GM21576 (cell line): Measurements from ENCODE around the gene DTD2.
A peak's percentile ranks its signal among the peaks of the same experiment; 100 is the strongest.
"Not testable (repeated sequence)": the region's sequence is repeated elsewhere in the genome, so short reads cannot be mapped to it uniquely, and the experiment has no call there.

Experiments used
- ATAC-seq: cut with Tn5 transposase; IDR thresholded peaks from one replicate; pipeline ENCODE4 v1.9.1; 2021; ENCODE audit warnings: mild to moderate bottlenecking, moderate library complexity; ENCODE audit not compliant: unreplicated experiment

DTD2 gene

DNA sequence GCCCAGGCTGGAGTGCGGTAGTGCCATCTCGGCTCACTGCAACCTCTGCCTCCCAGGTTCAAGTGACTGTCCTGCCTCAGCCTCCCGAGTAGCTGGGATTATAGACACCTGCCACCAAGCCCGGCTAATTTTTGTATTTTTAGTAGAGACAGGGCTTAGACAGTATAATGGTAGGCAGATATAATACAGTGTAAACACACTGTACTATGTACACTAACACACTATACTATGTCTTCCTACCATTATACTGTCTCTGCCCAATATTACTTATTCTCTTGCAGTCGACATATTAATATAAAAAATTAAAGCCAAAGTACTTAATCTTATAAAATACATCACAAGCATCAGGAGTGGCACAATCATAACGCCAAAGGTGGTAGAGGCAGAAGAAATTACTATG is 15.0 kb downstream of the DTD2 start:
- no peak for ATAC-seq

DNA sequence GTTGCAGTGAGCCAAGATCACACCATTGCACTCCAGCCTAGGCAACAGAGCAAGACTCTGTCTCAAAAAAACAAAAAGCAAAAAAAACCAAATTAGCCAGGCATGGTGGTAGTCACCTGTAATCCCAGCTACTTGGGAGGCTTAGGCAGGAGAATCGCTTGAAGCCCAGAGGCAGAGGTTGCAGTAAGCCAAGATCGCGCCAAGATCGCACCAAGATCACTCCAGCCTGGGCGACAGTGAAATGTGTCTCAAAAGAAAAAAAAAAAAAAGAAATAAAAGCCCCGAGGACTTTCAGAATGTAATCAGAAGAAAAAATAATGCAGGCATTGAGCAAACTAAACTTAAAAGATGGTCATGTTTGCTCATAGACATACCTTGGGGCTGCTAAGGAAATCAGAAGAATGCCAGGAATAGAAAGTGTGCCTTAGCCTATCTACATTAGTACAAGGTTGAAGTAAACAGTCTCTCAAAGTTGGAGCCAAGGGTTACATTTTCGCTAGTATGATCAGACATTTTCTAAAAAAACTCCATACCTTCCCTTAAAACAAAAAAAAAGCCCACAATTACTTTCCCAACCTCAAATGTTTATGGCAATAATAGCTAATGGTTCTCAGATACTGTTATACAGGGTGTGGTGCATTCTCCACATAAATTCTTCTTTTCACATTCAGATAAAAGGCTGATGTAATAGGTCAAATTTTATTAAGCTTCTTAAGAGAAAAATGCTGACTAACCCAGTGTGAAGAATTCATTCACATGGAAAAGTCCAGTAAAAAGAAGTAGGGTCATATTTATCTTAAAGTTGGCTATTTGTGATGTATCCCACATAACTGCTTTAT is 15.8 kb downstream of the DTD2 start:
- ATAC-seq = no peak

DNA sequence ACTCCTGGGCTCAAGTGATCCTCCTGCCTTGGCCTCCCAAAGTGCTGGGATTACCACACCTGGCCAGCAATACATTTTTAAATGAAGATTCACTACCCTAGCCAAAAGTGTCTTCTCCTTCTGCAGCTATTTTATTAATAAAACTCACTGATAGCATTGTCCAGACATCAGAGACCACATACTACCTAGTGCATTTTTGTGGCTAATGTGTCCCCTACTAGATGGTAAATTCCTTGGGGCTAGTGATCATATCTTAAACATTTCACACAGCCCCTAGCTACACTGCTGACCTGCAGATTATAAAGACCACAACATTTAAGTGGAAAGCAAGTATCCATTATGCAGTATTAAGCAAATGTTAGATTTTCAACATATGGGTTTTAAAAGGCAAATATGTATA is 17.0 kb downstream of the DTD2 start:
- no peak for ATAC-seq

DNA sequence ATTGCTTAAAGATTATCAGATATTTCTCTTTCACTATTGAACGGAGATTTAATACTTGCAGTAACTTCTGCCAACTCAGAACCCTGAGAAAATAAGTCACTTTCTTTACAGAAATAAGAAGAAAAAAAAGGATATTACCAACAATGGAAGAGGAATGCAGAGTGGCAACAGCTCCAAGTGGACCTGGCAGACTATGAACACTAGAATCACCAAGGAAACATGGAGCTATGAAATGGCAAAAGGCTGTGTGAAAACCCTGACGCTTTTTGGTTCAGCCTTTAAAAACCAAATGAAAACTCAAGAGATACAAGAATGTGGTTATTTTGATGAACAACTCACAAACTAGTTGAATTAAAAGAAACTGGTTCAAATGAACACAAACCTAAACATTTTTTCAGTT is 17.7 kb downstream of the DTD2 start:
- no peak for ATAC-seq

DNA sequence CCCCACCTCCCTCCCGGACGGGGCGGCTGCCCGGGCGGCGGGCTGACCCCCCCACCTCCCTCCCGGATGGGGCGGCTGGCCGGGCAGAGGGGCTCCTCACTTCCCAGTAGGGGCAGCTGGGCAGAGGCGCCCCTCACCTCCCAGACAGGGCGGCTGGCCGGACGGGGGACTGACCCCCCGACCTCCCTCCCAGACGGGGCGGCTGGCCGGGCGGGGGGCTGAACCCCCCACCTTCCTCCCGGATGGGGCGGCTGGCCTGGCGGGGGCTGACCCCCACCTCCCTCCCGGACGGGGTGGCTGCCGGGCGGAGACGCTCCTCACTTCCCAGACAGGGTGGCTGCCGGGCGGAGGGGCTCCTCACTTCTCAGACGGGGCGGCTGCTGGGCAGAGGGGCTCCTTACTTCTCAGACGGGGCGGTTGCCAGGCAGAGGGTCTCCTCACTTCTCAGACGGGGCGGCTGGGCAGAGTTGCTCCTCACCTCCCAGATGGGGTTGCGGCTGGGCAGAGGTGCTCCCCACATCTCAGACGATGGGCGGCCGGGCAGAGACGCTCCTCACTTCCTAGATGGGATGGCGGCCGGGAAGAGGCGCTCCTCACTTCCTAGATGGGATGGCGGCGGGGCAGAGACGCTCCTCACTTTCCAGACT is 20.1 kb downstream of the DTD2 start:
- ATAC-seq = not testable (repeated sequence)

DNA sequence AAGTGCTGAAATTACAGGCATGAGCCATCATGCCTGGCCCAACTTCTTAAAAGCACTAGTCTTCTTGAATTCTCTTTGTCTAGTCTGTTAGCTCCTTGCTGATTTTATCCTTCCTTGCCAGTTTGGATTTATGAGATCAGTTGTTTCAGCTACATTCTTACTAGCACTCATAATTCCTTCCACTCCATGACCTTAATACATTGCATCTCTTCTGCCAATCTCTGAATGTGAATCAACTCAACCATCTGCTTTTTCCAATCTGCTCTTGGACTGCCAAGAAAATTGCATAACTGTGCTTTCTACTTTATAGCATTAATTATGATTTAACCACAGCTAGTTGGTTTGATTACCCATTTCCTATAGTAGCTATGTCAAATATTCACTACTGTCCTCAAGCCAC is 22.0 kb downstream of the DTD2 start:
- no peak for ATAC-seq

DNA sequence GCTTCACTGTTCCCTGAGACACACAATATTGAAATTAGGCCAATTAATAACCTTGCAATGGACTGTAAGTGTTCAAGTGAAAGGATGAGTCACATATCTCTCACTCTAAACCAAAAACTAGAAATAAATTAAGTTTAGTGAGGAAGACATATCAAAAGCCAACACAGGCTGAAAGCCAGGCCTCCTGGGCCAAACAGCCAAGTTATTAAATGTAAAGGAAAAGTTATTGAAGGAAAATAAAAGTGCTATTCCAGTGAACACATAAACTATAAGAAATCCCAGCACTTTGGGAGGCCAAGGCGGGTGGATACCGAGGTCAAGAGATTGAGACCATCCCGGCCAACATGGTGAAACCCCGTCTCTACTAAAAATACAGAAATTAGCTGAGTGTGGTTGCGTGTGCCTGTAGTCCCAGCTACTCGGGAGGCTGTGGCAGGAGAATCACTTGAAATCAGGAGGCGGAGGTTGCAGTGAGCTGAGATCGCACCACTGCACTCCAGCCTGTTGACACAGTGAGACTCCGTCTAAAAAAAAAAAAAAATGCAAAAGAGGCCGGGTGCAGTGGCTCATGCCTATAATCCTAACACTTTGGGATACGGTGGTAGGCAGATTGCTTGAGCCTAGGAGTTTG is 26.6 kb downstream of the DTD2 start:
- ATAC-seq = no peak

DNA sequence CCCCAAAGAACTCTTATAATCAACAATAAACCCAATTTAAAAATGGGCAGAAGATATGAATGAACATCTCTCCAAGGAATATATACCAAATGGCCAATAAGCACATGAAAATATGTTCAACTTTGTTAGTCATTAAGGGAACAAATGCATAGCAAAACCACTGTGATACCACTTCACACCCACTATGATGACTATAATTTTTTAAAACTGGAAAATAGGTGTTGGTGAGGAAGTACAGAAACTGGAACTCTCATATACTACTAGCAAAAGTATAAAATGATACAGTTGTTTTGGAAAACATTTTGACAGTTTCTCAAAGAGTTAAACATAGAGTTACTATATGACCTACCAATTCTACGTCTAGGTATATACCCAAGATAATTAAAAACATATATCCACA is 27.5 kb downstream of the DTD2 start:
- ATAC-seq = no peak

DNA sequence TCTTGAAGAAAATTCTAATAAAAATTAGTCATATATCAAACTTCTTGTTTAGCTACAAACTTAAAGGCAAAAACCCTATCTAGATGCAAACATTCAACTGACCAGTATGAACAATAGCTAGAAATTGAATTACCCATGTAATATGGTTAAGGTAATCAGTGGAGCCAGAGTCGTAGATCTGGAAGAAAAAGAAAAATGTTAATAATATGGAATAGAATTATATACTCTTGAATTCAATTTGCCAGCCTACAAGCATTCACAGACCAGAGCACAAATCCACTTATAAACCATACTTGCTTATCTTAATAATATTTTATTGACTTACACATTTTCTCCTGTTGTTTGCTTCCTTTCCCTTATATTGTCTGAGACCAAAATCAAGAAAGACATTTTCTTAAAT is 29.3 kb downstream of the DTD2 start:
- no peak for ATAC-seq

DNA sequence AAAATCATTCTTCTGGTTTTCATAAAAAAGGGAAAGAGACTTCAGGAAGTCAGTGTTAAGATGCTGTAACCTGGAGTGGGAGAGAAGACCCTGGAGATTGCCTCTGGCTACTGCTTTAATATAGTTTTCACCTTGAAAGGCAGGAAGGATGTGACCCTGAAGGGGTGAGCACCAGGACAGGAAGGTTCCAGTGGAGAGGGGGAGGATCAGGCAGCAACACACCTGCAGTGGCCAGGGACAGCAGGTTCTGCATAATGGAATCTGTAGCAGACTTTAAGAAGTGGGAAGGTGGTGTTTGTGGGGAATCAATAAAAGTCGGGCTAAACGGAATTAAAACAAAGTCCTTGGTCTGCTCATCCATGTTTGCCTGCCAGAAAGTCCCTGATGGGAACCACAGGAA is 30.6 kb downstream of the DTD2 start:
- no peak for ATAC-seq

DNA sequence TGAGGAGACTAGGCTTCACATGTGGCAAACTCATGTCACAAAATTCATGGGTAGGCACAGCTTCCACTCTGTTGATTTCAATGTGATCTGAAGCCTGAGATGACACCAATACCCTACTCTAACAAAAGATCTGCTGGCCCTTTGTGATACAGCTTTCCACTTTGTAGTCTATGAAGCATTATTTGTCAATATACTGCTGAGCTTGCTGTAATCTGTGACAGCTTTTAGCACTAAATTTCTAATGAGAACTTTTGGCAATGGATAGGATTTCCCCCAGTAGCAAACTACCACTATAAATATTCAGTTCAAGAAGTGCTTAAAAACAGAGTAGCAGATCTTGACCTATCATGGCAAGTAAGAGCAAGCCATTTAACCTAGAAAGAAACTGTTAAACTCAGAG is 31.4 kb downstream of the DTD2 start:
- no peak for ATAC-seq

DNA sequence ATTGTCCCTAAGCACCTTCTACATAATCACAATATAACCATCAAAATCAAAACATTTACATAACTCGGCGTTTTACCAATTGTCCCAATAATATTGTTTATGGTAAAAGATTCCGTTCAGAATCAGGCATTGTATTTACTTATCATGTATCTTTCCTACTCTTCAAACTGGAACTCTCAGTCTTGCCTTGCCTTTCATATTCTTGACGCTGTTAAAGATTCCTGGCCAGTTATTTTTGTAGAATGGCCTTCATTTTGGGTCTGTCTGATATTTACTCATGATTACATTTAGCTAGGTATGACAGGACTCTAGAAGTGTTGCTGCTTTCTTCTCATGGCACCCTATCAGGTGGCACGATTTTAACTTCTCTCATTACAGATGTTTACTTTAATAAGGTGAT is 36.1 kb downstream of the DTD2 start:
- no peak for ATAC-seq

DNA sequence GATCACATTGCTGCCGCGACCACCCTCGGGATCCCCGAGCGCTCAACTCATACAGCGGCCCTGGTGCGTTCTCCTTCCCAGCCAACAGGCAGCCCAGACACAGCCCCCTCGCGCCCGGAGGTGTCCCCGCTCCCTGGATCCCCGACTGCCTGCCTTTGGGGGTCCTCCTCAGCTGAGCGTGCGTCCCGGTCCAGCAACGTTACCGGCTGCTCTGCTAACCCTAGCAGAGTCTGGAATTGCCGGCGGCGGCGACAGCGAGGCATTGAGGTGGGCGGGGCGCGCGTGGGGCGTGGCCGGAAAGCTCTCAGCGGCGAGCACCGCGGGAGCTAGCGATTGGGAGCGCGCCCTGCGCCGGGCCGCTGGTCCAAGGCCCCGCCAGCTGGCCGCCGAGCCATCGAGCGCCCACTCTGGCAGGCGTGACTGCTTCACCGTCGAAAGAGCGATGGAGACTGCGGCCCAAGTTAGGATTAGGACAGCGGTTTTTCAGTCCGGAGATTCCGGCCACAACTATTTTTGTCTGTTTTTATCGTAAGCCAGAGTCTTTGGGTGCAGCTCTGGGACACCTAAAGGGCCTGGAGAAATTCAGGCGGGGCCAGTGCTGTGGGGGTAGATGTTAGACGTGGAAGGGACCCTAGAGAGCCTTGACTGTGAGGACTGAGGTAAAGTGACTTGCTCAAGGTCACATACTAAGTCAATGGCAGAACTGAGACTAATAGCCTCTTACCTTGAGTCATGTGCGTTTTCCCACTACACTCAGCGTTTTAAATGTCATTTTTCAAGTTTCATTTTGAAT is 36.8 kb downstream of the DTD2 start, which contains the start of gene HEATR5A:
Gene HEATR5A (minus strand): TSS at position 232 of the 793 bp plus-strand sequence. CDS start 17,575 bp downstream, outside the sequence.
- ATAC-seq = peak; percentile 95

DNA sequence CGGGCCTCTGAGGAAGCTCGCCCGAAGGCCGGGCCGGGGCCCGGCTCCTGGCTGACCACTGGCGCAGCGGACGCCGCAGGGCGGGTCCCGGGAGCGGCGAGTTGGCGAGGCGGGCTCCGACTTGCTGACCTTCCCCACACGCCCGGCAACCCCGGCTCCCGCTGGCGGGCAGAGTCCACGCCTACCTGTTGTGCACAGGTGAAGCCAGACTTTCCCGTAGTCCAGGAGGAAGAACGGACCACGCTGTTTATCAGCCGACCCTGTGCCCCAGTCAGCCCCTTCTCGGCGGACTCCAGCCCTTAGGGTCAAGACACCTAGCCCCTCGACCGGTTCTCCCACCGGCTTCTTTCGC is 37.4 kb downstream of the DTD2 start:
- ATAC-seq = no peak

DNA sequence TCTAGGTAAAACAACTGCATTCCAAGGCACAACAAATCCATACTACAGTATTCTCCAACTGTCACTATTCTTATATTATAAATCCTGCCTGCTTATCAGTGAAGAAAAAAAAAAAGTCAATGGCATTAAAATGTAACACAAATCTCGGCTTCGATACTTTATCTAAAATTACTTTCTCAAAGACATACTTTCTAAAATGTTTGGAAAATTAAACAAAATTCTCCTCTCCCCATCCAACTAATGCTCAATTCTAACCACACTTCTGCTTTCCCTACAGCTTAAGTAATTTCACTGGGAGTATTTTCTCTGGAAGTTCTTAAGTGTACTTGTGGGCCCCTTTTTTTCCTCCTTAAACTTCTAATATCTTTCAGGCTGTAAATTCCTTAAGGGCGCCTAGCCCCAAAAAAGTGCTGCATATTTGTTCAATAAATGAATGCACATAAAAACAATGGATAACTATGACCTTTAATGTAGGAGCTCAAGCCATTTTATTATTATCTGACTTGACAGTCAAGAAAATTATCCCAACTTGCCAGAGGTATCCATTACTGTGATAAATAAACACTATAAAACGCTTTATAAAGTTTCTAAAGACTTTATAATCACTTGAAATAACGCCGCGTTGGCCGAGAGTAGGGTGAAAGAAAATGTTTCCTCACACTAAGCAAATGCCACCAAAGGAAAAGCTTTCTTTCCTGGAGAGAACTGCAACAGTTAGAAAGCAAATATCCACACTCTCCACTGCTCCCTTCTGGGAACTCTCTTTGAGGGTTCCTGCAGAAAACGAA is 37.9 kb downstream of the DTD2 start:
- no peak for ATAC-seq

DNA sequence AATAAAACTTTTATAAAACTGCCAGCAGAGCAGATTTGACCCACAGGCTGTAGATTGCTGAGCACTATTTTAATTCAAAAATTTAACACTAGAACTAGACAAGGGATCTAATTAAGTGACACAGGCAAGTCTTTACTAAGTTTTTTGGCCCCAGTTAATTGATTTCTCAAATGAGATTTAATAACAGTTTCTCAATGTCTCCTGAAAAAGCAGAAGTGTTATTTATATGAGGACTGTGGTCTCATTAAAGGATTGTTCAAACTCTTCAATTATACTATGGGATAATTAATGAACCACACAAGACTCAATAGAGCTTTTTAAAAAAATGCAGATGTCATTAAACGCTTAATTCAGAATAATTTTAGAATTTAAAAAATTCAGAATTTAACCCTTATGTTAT is 38.9 kb downstream of the DTD2 start:
- no peak for ATAC-seq

DNA sequence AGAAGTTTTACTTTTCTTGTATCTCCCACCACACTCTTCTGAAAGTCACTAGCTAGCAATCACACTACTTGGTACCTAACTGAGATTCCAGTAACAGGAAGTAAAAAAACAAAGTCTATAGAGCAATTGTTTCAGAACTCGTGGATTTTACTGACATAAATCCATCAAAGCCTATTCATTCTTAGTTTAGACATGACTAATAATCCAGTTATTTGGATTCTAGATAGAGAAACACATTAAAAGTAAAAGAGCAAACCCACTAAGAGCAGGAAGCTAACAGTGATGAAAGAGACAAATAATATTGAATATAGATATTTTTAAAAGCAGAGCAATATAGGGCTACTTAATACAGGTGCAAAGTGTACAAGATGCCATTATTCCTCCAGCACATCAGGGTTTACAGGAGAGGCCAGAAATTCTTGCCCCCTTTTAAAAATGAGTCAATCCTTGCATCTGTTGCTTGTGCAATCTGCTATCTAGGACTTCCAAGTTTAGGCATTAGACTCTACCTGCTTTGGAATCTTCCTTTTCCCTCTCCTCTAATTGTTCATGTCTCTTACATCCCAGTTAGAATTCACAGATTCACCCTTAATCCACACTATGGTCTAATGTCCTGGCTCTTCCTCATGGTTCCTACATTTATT is 43.0 kb downstream of the DTD2 start:
- no peak for ATAC-seq

DNA sequence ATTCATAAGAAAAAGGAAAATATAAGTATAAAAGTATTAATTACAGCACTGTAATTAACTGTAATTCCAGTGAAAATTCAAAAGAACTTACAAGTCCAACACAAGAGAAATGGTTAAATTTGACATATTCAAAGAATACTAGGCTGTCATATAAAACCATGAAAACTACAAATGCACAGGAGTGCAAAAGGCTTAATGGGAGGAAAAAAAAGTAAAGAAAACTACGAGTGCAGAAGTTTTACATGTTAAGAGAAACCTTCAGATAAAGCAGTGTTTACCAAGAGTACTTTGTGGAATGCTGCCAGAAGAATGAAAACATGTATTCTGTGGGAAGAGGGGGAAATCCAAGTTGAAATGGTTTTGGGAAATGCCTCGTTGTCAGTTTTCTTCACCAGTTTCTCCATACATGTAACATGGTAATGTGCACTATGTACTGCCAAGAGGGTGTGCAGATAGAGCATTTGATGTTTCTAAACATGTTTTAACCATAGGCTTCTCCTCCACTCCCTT is 46.0 kb downstream of the DTD2 start:
- ATAC-seq = no peak

DNA sequence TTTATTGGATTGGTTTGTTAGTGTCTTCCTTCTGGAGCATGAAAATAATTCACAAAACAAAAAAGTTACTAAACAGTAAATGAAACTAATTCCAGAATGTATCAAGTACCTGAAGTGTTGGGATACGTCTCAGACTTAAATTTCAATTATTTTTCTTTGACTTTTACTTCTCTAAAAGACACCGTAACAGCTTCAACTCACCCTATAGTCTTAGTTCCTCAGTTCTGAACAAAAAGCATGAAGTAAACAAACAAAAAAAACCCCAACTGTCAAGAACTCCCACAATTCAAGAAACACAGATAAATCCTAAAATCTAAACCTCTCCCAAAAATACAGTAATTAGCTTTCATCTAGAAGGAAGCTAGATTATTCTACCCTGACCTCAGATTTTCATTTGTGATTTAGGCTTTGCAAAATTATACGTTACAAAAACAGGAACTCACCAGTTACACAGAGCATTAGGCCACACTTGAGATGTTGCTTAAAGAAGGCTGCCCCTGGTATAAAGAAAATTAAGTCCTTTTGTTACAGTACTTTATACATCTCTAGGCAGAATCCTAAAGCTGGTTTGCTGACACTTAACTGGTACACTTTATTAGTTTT is 47.2 kb downstream of the DTD2 start:
- no peak for ATAC-seq
